Activated CD4-positive, CD25-positive, alpha-beta regulatory T cell treated with anti-CD3 and anti-CD28 coated beads, Interleukin-2, amount 50 U/mL, for 16 hours (primary cell): ENCODE results near the gene RANBP3.
"Not testable (repeated sequence)": the region's sequence is repeated elsewhere in the genome, so short reads cannot be mapped to it uniquely, and the experiment has no call there.

ENCODE experiments used
- DNase-seq: peaks from one replicate; pipeline ENCODE4 v3.0.0-alpha.2; 2020; ENCODE audit warnings: low read depth, low spot score

RANBP3 gene

GRCh38 chr19:5889288-5889971, 88.5 kb downstream of the RANBP3 start:
- no peak for DNase-seq

- DNase-seq = not testable (repeated sequence)
These were observed 93.7 kb downstream of the RANBP3 start for GRCh38 chr19:5884065-5884811.

- DNase-seq = not testable (repeated sequence)
These were observed 94.6 kb downstream of the RANBP3 start for GRCh38 chr19:5883157-5883873.

DNA sequence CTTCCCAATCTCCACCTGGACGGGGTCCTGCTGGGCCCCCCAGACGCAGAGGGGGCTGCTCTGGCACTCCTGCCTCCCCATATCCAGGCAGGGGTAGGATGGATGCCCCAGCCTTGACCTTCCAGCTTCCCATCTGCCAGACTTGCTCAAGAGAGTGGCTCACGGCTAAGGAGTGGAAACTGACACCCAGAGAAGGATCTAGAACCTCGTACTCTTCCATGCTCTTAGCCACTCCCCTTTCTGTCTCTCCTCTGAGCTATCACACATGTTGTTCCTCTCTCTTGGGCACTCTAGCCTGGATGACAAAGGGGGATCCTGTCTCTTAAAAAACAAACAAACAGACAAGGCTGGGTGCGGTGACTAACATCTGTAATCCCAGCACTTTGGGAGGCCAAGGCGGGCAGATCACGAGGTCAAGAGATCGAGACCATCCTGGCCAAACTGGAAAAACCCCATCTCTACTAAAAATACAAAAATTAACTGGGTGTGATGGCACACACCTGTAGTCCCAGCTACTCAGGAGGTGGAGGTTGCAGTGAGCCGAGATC, 95.4 kb downstream of the RANBP3 start:
- DNase-seq = no peak

GRCh38 chr19:5881543-5882299, 96.2 kb downstream of the RANBP3 start:
- DNase-seq = no peak

- no peak for DNase-seq
These were observed 97.3 kb downstream of the RANBP3 start for GRCh38 chr19:5880604-5881078.

- DNase-seq = no peak
These were observed 97.7 kb downstream of the RANBP3 start for GRCh38 chr19:5880196-5880595.

- no peak for DNase-seq
These were observed 100.1 kb downstream of the RANBP3 start for GRCh38 chr19:5877882-5878281.

DNA sequence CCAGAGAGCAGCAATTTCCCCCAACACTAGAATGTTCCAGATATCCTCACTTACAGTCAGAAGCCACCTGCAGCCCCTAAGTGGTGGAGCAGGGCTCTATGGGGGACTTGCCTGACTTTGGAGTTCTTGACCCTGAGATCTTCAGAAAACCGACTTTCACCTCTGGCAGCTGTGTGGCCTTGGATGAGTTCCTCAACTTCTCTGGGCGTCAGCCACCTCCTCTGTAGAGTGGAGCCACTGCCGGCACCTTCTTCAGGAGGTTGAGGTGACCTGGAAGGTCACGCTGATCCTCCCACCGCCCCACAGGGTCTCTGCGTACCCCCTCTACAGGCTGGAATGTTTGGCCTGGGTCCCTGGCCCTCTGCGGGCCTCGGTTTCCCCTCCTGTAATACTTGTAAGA, 100.5 kb downstream of the RANBP3 start:
- no peak for DNase-seq

GRCh38 chr19:5874496-5874895, 103.4 kb downstream of the RANBP3 start:
- DNase-seq = not testable (repeated sequence)

DNA sequence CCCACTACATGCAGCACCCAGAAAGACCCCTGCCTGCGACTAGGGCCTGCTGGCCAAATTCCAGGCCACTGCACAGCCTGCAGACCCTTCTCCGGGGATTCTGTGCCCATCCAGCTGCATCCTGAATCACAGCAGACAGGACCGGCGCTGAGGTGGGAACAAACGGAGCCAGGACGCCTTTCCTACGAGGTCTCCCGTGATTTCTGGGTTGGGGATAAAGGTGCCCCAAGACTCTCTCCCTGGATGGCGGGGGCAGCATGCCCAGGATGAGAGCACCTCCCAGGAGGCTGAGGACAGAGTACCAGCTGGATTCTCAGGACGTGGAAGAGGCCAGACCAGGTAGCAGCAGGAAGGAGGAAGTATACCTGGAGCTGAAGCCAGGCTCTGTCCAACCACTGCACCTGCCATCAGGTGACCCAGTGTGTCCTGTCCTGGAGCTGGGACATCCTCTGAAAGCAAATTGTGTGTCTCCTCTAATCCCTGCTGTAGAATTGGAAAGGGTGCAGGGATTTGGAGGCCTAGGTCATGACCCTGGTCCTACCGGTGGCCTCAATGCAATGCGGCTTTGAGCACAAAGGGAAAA, 104.2 kb downstream of the RANBP3 start:
- no peak for DNase-seq

GRCh38 chr19:5870986-5871394, 107.0 kb downstream of the RANBP3 start:
- DNase-seq = no peak

DNA sequence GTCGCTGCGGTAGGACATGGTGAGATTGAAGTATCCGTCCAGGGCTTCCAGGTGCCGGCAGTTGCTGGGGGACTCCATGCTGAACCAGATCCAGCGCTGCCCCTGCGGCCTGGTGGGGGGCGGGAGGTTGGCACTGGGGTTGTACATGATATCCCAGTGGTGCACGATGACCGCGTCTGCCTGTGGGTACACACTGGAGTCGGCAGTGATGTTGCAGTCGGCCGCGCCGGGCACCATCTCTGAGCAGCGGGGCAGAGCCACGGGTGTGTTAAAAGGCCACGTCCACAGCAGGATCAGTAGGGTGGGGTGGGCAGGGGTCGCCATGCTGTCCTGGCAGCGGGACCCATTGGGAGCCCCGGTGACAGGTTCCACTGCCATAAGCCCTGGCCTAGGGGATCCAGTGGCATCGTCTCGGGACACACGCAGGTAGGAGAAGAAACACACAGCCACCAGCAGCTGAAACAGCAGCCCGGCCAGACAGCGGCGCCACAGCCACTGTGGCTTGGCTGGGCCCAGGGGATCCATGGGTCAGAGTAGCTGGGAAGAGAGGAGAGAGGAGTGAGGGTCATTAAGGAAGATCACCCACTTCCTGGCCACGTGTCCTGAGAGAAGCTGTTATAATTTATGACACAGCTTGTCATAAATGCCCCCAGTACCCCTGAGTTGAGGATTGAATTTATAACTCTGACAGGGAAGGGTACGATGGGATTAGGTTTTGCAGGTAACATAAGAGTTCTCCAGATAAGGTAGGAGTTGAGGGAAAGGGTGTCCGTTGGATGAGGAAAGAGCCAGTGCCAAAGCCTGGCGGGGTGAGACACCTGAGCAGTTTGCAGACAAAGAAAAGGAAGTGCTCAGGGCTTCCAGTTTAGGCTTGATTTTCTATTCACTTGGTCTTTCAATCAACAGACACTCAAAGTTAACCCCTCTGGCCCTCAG, 110.5 kb downstream of the RANBP3 start:
- DNase-seq = no peak
